Measurements from ENCODE around the gene CHN2.

DNA sequence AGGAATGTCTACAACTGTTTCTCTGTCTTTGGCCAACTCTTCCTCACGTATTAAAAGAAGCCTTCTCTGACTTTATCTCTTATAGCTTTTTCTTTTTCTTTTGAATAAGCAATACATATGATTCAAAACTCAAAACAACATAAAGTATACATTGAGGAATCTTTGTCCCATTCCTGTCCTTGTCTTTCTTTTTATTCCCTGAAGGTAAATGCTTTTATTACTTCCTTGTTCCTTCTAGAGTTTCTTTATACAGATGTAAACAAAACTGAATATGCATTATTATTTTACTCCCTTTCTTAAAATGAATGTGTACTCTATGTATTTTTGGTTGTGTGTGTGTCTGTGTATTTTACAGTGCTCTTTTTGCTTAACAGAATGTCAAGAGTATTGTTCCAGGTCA is 170.1 kb downstream of the CHN2 start:
- TF ChIP-seq, protein P1, sequence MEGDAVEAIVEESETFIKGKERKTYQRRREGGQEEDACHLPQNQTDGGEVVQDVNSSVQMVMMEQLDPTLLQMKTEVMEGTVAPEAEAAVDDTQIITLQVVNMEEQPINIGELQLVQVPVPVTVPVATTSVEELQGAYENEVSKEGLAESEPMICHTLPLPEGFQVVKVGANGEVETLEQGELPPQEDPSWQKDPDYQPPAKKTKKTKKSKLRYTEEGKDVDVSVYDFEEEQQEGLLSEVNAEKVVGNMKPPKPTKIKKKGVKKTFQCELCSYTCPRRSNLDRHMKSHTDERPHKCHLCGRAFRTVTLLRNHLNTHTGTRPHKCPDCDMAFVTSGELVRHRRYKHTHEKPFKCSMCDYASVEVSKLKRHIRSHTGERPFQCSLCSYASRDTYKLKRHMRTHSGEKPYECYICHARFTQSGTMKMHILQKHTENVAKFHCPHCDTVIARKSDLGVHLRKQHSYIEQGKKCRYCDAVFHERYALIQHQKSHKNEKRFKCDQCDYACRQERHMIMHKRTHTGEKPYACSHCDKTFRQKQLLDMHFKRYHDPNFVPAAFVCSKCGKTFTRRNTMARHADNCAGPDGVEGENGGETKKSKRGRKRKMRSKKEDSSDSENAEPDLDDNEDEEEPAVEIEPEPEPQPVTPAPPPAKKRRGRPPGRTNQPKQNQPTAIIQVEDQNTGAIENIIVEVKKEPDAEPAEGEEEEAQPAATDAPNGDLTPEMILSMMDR (IDR thresholded peaks at IDR 0.05): no peak
- TF ChIP-seq, protein P2, sequence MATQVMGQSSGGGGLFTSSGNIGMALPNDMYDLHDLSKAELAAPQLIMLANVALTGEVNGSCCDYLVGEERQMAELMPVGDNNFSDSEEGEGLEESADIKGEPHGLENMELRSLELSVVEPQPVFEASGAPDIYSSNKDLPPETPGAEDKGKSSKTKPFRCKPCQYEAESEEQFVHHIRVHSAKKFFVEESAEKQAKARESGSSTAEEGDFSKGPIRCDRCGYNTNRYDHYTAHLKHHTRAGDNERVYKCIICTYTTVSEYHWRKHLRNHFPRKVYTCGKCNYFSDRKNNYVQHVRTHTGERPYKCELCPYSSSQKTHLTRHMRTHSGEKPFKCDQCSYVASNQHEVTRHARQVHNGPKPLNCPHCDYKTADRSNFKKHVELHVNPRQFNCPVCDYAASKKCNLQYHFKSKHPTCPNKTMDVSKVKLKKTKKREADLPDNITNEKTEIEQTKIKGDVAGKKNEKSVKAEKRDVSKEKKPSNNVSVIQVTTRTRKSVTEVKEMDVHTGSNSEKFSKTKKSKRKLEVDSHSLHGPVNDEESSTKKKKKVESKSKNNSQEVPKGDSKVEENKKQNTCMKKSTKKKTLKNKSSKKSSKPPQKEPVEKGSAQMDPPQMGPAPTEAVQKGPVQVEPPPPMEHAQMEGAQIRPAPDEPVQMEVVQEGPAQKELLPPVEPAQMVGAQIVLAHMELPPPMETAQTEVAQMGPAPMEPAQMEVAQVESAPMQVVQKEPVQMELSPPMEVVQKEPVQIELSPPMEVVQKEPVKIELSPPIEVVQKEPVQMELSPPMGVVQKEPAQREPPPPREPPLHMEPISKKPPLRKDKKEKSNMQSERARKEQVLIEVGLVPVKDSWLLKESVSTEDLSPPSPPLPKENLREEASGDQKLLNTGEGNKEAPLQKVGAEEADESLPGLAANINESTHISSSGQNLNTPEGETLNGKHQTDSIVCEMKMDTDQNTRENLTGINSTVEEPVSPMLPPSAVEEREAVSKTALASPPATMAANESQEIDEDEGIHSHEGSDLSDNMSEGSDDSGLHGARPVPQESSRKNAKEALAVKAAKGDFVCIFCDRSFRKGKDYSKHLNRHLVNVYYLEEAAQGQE (IDR thresholded peaks at IDR 0.05; ENCODE audit: insufficient read depth in 1 of 2, low read depth in 2 of 2, low read length in 1 of 2): no peak
- TF ChIP-seq POLR2AphosphoS5 (IDR thresholded peaks at IDR 0.05; ENCODE audit: low read depth, low read length): no peak
- no peak for TF ChIP-seq TCF7L2 (IDR thresholded peaks at IDR 0.05; ENCODE audit: low read depth, low read length)

All from Panc1 (cell line).